Pancreas (tissue), 10 donors: Measurements from ENCODE around the gene HOXC10. TPM values are rescaled to one million over a fixed set of nuclear protein-coding genes. Genes with fewer than 3 reads are reported as not detected.

Source experiments
- ATAC-seq, 4 donors: fragments of 200-7000 bp; cut with Tn5 transposase; one replicate each; pipeline versions ENCODE4 v1.8.0 to v1.9.1; 2020; ENCODE audit warnings: mild to moderate bottlenecking in 4 of 4, moderate library complexity in 4 of 4
- DNase-seq, 6 donors: peaks; one replicate each; pipeline ENCODE4 v3.0.0-alpha.2; 2020
- FAIRE-seq: peaks from 2 replicates; lab custom pipeline; 2012; peaks lifted over from hg19 to GRCh38; lab: Jason Lieb, UNC
- H3K27ac ChIP-seq, 4 donors: fragments of 200-600 bp; sonication (generic); 1 replicate in 3 of 4; 2 replicates in 1 of 4; pipeline versions ENCODE4 v1.5.0 to v1.8.0; 2020
- H3K27me3 ChIP-seq, 4 donors: fragments of 200-600 bp; one replicate each; pipeline ENCODE4 v1.8.0; 2021
- H3K36me3 ChIP-seq, 3 donors: fragments of 200-600 bp; sonication (generic) in 1 of 3; one replicate each; pipeline versions ENCODE4 v1.5.0 to v1.8.0; 2020 to 2021
- H3K4me1 ChIP-seq, 3 donors: fragments of 200-600 bp; one replicate each; pipeline ENCODE4 v1.8.0; 2021
- H3K4me3 ChIP-seq, 4 donors: fragments of 200-600 bp; sonication (generic) in 2 of 4; one replicate each; pipeline versions ENCODE4 v1.5.0 to v1.8.0; 2020 to 2021
- H3K9me3 ChIP-seq, 4 donors: fragments of 200-600 bp; one replicate each; pipeline ENCODE4 v1.8.0; 2021
- CTCF ChIP-seq, 4 donors: fragments of 200-600 bp; sonication (generic) in 3 of 4; IDR thresholded peaks; one replicate each; pipeline versions ENCODE4 v1.5.0 to v1.8.0; 2021; ENCODE audit warnings: antibody characterized with exemption in 4 of 4
- whole genome bisulfite sequencing, 2 donors: extraction: QIAGEN DNeasy Blood & Tissue Kit; methylation state at CpG; one replicate each; pipeline ENCODE4 v1.1.7; 2013; 5-methylcytosine and 5-hydroxymethylcytosine counted together
- intact Hi-C, 3 donors: fragments of 100-400 bp; cut with DNase I; formaldehyde crosslinking; loops; one replicate each; pipeline versions ENCODE4 v1.11.1 to v1.14.2; 2022
- polyA plus RNA-seq, 2 donors: library from polyadenylated mRNA; stranded (reverse); fragments of 200-250 nt; gene quantifications; one replicate each; pipeline ENCODE4 v1.2.3, GENCODE V29; 2013
- total RNA-seq, 6 donors: library from RNA; stranded (reverse); fragmentation: NEBNext Ultra II Directional in 4 of 6; extraction: Animal tissue kit (Norgen Biotek cat#: 25700) in 4 of 6; gene quantifications; one replicate each; pipeline versions ENCODE4 v1.2.1 to v1.2.4, GENCODE V29; 2021 to 2023
- donor health status: healthy with polysubstance abuse.
- donor health status: DM: no; HTN: no; CAD: no; lungs with moderate emphysema.
- donor health status: DM: no; HTN: no; CAD: no.
- donor health status: control.
- donor health status: control.
- donor health status: Bipolar disorder and iron deficiency.
- donor health status: DM: yes; HTN: yes; CAD: no.
- donor health status: DM: no; HTN: no; CAD: no.
- donor health status: DM: no; HTN: no; CAD: no.
- donor health status: DM: yes; HTN: yes; CAD: no.

HOXC10 gene
- total and polyA plus RNA-seq, 8 donors = 0.08 to 0.16 TPM; not detected in 6

- H3K4me1 ChIP-seq = peaks cover 3 to 9% (median 6%) of the 10 kb centered on the region in 3 donors
- intact Hi-C loops = no loop called here
- DNase-seq (peak in 1 of 6 donors; percentile 19), FAIRE-seq (no peak), ATAC-seq (no peak)
- 30 to 46% methylated on average over 2 of the region's 2 CpGs for WGBS, 2 donors
- H3K27me3 ChIP-seq = peaks cover 3 to 56% (median 12%) of the 10 kb centered on the region in 4 donors
- H3K9me3 ChIP-seq = no peaks in the 10 kb centered on the region
- no peak for TF ChIP-seq CTCF (IDR thresholded peaks at IDR 0.05)
- H3K4me3 ChIP-seq = no peak overlapping the region
- H3K27ac ChIP-seq = no peak overlapping the region
- H3K36me3 ChIP-seq = no peaks in the 10 kb centered on the region
Observed at GRCh38 chr12:53971686-53972085, 13.3 kb upstream of the HOXC10 start.

GRCh38 chr12:53972152-53972702, 12.7 kb upstream of the HOXC10 start:
- intact Hi-C loops = no loop called here
- Histone ChIP-seq H3K4me3 (no peak overlapping the region), H3K4me1 (peaks cover 3 to 9% (median 6%) of the 10 kb centered on the region in 3 donors), H3K9me3 (no peaks in the 10 kb centered on the region), H3K27me3 (peaks cover 3 to 56% (median 12%) of the 10 kb centered on the region in 4 donors), H3K36me3 (no peaks in the 10 kb centered on the region), H3K27ac (no peak overlapping the region)
- peak in 1 of 6 donors; percentile 24 for DNase-seq
- no peak for FAIRE-seq
- no peak for TF ChIP-seq CTCF (IDR thresholded peaks at IDR 0.05)
- 24 to 28% methylated on average over 9 of the region's 9 CpGs for WGBS, 2 donors
- ATAC-seq = no peak

GRCh38 chr12:53972722-53973235, 12.2 kb upstream of the HOXC10 start, which contains the start of gene HOXC11:
Gene HOXC11, plus strand, starts transcription at chr12:53973126. Its CDS starts 116 bp downstream, at chr12:53973242.
- no peak for TF ChIP-seq CTCF (IDR thresholded peaks at IDR 0.05)
- H3K9me3 ChIP-seq = no peaks in the 10 kb centered on the region
- peaks cover 3 to 9% (median 6%) of the 10 kb centered on the region in 3 donors for H3K4me1 ChIP-seq
- peaks cover 3 to 62% (median 13%) of the 10 kb centered on the region in 4 donors for H3K27me3 ChIP-seq
- no peak within 1 kb of the TSS for H3K27ac ChIP-seq
- intact Hi-C loops = no loop called here
- no peak for DNase-seq
- 7% methylated on average over 20 to 21 of the region's 21 CpGs for WGBS, 2 donors
- H3K4me3 ChIP-seq = peak within 1 kb of the TSS in 2 of 4 donors; percentile 27 to 47
- no peaks in the 10 kb centered on the region for H3K36me3 ChIP-seq
- no peak for FAIRE-seq
- no peak for ATAC-seq

- DNase-seq = peak in 1 of 6 donors; percentile 69
- TF ChIP-seq CTCF (IDR thresholded peaks at IDR 0.05) = no peak
- intact Hi-C loops = no loop called here
- Histone ChIP-seq H3K27ac (no peak overlapping the region), H3K4me3 (peak overlapping the region in 2 of 4 donors; percentile 27 to 47), H3K9me3 (no peaks in the 10 kb centered on the region), H3K4me1 (peaks cover 3 to 9% (median 6%) of the 10 kb centered on the region in 3 donors), H3K36me3 (no peaks in the 10 kb centered on the region), H3K27me3 (peaks cover 3 to 65% (median 14%) of the 10 kb centered on the region in 4 donors)
- no peak for FAIRE-seq
- ATAC-seq = peak; percentile 30 to 53 (median 37)
- 4 to 5% methylated on average over 65 to 71 of the region's 71 CpGs for WGBS, 2 donors
Observed at GRCh38 chr12:53973236-53974042, 11.5 kb upstream of the HOXC10 start.
